HuH-7 (cell line): ENCODE data around the gene S100A8.

ENCODE experiments used
- DNase-seq: peaks from one replicate; pipeline ENCODE4 v3.0.0; 2011; ENCODE audit warnings: low spot score

S100A8 gene

DNA sequence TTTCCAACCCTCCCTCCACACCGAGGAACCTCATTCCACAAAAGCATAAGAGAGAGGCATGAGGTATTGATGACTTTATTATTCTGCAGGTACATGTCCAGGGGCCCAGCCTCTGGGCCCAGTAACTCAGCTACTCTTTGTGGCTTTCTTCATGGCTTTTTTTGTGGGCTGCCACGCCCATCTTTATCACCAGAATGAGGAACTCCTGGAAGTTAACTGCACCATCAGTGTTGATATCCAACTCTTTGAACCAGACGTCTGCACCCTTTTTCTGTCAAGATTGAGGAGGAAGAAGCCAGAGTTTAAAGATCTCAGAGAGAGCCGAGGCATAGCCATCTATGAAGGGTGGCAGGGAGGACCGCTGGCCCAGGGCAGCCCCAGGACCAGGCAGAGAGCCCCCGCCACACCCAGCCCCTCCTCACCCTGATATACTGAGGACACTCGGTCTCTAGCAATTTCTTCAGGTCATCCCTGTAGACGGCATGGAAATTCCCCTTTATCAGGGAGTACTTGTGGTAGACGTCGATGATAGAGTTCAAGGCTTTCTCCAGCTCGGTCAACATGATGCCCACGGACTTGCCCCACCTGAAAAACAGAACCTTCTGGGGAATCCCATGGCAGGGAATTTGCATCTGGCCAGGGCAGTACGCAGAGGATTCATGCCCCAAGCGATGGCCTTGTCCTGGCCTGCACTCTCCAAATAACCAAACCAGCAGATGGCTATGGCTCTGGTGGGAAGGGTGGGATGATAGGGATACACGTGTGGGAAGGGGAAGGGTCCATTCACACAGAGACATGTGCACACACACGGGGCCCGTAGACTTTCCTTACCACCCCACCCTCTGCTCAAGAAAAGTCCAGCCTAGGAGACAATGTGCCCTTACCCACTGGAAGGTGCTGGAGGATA lies 647 bp downstream of the S100A8 start:
- DNase-seq = no peak

- DNase-seq = no peak
These were observed 1.5 kb downstream of the S100A8 start for GRCh38 chr1:153389401-153389800.

DNA sequence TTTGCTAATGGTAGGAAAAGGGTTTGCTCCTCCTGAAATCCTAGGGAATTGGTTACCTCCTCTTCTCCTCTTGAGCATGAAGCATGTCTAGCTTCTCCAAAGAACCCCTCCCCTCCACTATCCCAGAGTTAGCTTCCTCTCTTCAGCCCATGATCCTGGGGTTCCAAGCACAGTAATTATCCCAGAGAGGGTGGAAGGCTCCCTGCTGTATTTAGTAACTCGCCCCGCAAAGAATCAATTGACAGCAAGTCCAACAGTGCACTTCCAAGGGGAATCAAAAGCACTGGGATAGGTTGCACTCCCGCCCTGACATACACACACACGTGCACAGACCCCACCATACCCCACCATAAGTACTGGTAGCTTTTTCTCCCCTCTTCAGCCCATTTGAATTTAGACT lies 3.1 kb downstream of the S100A8 start:
- no peak for DNase-seq

GRCh38 chr1:153387001-153387400 lies 3.9 kb downstream of the S100A8 start:
- DNase-seq = no peak

DNA sequence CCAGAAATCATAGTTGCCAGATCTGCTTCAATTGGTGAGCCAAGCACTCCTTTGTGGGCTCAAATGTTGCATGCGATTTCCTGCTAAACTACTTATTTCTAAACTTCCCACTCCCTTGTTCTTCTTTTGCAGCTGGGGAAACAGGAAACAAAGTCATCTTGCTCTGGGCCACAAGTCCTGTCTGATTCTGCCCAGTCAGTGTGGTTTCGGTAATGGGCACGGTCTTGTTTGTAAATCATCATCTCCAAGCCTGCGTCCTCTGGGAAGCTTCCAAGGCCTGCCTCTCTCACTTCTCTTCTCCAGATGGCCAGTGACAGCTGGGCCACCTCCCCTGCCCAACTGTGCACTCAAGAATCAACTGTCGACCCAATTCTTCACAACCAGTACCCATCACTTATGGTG lies 4.4 kb downstream of the S100A8 start:
- no peak for DNase-seq

DNA sequence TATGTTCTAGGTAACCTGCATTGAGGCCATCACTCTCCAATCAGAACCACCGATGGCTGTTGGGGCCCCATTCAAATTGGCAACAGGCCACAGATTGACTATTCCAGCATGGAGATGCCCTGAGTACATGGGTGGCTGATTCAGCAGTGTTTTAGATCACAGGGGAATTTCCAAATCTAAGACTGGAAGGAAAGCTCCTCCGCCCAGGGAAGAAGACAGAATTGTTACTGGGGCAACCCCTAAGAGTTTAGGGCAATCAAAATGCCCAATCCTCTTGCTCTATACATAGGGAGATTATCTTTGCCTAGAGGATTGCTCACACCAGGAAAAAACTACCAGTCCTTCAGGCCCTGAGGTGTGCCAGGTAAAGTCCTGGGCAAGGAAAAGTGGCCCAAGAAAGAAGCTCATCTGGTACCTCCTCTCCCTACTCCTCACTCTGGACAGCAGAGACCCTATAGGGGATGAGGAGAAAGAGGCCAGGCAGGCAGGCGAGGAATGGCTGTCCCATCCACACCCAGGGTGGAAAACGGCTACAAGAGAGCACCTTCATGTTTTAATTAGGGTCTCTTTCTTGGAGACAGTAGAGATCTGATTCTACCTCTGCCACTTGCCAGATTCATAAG lies 5.8 kb downstream of the S100A8 start:
- DNase-seq = no peak

- no peak for DNase-seq
These were observed 10.2 kb downstream of the S100A8 start for GRCh38 chr1:153380711-153381110.

DNA sequence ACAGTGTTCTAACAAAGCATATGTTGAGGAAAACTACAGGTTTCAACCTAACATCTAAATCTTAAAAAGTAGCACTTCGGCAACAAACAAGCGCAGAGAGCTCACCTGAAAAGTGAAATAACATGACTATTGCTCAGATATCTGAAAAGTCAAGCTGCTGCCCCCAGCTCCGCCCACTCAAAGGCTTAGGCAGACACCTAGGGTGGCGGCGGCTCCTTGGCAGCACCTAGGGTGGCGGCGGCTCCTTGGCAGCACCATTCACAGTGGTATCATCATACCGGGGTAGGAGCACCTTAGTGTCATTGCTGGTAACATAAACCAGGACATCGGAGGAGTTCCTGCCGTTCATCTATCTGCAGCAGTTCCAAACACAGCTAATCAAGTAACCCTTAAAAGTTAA lies 11.3 kb downstream of the S100A8 start:
- no peak for DNase-seq

GRCh38 chr1:153375511-153375910 lies 15.4 kb downstream of the S100A8 start, which contains the start of gene S100A12:
Gene S100A12, minus strand, starts transcription at chr1:153375621. Its CDS starts 1,029 bp downstream, at chr1:153374592.
- no peak for DNase-seq

- no peak for DNase-seq
These were observed 16.8 kb downstream of the S100A8 start for GRCh38 chr1:153374071-153374470.

DNA sequence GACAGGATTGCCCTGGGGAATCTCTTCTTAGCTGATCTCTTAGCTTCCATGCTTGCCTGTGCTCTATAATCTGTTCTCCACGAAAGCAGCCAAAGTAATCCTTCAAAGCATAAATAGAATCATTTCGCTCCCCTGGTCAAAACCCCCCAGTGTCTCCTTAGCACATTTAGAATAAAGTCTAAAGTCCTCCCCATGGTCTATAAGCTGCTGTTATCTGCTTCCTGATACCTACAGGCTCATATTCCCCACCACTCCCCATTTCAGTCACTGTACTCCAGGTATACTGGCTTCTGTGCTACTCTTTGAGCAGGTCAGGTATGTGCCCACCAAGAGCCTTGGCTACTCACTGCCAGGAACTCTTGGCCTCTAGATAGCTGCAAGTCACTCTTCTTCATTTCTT lies 18.3 kb downstream of the S100A8 start:
- no peak for DNase-seq

DNA sequence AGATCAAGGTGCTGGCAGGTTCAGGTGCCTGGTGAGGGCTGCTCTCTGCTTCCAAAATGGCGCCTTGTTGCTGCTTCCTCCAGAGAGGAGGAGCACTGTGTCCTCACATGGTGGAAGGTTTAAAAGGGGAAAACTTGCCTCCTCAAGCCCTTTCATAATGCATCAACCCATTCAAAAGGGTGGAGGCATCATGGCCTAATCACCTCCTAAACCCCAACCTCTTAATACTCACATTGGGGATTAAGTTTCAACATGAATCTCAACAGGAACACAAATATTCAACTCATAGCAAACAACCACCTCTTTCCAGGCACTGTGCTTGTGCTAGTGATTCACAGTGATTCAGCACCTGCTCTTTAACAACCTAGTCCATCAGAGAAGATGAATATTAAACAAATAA lies 19.6 kb downstream of the S100A8 start:
- no peak for DNase-seq

- no peak for DNase-seq
These were observed 20.7 kb downstream of the S100A8 start for GRCh38 chr1:153370146-153370545.

GRCh38 chr1:153368495-153368894 lies 22.4 kb downstream of the S100A8 start:
- DNase-seq = no peak

- DNase-seq = no peak
These were observed 23.8 kb downstream of the S100A8 start for GRCh38 chr1:153367090-153367489.

- DNase-seq = no peak
These were observed 24.6 kb downstream of the S100A8 start for GRCh38 chr1:153366261-153366660.

GRCh38 chr1:153365696-153366095 lies 25.2 kb downstream of the S100A8 start:
- no peak for DNase-seq

- no peak for DNase-seq
These were observed 25.9 kb downstream of the S100A8 start for GRCh38 chr1:153364766-153365666.

DNA sequence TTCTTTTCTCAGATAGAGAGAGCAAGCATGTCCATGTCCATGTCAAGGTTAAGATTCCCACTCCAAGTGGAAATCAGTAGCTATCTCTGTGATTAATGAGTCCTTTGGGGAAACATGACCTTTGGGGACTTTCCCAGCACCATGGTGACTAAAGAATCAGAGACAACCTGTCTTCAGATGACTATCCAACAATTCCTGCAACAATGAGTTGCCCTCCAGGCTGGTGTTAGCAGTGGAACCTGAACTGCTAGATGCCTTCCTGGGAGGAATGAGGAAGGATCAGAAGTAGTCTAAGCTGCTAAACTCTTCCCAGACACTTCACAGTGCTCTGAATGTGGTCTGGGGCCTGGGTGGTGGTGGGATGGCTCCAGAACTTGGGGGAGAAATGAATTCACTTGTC lies 26.7 kb downstream of the S100A8 start:
- DNase-seq = no peak

DNA sequence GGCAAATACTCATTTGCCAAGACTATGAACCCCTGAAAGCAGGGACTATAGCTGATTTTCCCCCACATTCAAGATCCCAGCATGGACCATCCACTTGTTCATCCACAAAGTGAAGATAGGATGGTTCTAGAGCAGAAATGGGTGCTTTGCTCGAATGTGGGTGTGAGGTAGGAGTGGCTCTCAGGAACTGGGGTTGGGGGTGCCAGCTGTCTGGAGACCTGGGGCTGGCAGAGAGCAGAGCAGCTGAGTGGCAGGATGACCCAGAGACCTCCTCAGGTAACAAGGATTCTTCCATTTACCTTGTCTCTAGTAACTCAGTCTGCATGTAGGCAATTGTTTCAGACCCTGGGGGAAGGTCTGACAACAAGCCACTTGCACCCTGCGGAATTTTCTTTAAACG lies 27.2 kb downstream of the S100A8 start:
- no peak for DNase-seq

- DNase-seq = no peak
These were observed 28.6 kb downstream of the S100A8 start for GRCh38 chr1:153362187-153362775.

DNA sequence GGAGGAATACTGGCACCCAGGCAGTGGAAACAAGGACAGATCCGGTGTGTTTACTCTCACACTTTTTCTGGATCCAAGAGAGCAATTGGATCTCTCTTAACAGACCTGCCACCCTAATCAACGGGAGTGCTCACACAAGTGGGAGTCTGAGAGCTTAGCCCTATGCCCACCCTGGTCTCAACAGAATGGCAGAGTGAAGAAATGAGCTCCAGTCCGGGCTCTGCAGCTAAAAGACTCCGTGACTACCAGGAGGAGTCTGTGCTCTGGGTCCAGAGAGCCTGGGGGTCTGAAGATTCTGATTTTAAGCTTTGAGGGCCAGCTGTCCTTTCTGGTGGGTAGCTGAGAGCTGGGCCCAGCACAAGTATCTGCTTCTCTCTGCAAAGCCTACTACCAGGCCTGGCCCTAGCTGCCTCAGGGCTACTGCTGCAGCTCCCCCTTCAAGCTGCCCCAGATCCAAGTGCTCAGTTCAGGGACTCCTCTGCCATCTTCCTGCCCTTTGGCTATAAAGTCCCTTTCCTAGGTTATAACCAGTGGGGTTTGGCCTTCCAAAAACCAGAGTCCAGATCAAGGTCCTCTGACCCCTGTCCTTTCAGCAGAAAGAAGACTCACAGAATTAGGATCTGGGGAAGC lies 29.3 kb downstream of the S100A8 start:
- DNase-seq = no peak
